HG03108 (cell line): ENCODE measurements around the gene PLEKHJ1.

Experiments
- ATAC-seq: cut with Tn5 transposase; IDR thresholded peaks from one replicate; pipeline ENCODE4 v1.9.1; 2021; ENCODE audit warnings: moderate library complexity; ENCODE audit not compliant: unreplicated experiment

Gene PLEKHJ1

GRCh38 chr19:2270157-2270422 lies 34.0 kb upstream of the PLEKHJ1 start:
- ATAC-seq, result no peak

- ATAC-seq, result peak; percentile 38
Measured at GRCh38 chr19:2269244-2270156, 33.4 kb upstream of the PLEKHJ1 start.

- ATAC-seq, result no peak
Measured at GRCh38 chr19:2268861-2269243, 32.7 kb upstream of the PLEKHJ1 start.

DNA sequence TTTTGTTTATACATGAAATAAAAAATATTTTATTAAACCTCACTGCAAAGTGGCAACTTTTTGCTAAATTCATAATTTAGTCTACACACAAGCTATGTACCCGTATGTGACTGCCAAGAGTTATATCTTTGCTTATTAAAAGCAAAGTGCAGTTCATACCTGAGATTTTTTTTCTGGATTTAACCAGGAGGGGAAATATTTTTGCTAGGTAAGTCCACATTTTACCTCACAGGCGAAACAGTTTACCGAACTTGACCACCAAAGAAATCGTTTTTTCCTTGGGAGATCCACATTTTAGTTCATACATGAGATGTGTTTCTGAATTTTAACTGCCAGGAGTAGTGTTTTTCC lies 32.3 kb upstream of the PLEKHJ1 start:
- ATAC-seq, result no peak

DNA sequence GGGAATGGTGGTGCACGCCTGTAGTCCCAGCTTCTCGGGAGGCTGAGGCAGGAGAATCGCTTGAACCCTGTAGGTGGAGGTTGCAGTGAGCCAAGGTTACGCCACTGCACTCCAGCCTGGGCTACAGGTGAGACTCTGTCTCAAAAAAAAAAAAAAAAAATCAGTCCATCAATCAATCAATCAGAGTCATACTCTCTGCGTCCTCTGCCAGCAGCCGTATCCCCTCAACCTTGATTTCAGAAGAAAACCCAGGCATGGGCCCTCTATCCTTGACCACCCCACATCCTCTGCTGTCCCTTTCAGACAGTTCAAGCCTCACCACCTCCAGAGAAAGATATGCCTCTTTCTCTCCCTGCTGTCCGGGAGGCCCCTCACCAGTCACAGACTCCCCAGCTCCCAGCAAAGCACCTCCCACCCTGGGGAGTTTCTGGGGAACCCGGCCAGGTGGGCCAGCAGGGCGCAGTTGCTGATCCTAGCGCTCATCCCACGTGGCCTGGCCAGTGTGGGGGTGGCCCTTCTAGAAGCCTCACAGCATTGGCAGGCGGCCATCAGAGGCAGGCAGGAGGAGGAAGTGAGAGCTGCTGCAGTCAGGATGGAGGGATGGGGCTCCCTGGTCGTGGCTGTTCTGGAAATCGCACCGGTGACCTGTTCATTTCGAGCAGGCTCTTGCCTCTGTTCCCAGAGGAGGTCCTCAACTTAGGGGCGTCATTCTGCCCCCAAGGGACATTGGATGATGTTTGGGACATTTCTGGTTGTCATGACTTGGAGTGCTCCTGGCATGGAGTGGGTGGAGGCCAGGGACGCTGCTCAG lies 30.3 kb upstream of the PLEKHJ1 start:
- peak; percentile 32 for ATAC-seq

GRCh38 chr19:2261438-2262172 lies 25.5 kb upstream of the PLEKHJ1 start:
- ATAC-seq, result no peak

DNA sequence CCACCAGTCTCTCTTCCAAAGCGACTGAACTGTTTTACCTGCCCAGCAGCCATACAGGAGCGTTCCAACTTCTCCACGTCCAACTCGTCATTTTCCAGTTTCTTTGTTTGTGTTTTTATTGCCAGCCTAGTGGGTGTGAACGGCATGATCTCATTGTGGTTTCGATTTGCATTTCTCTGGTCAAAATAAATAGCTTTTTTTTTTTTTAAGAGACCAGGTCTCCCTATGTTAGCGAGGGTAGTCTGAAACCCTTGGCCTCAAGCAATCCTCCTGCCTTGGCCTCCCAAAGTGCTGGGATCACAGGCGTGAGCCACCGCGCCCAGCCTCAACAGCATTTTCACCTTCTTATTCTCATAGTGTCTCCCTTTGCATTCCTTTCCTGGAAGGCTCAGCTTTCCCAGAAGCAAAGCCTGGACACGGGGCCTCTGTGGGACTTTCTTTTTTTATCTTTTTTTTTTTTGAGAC lies 24.2 kb upstream of the PLEKHJ1 start:
- ATAC-seq, result no peak

- ATAC-seq, result no peak
Measured at GRCh38 chr19:2259336-2259735, 23.2 kb upstream of the PLEKHJ1 start.

GRCh38 chr19:2255982-2256685 lies 20.0 kb upstream of the PLEKHJ1 start, which contains the start of gene JSRP1:
Gene JSRP1 (minus strand): TSS chr19:2256417. CDS start chr19:2255314, 1,103 bp downstream.
- no peak for ATAC-seq

DNA sequence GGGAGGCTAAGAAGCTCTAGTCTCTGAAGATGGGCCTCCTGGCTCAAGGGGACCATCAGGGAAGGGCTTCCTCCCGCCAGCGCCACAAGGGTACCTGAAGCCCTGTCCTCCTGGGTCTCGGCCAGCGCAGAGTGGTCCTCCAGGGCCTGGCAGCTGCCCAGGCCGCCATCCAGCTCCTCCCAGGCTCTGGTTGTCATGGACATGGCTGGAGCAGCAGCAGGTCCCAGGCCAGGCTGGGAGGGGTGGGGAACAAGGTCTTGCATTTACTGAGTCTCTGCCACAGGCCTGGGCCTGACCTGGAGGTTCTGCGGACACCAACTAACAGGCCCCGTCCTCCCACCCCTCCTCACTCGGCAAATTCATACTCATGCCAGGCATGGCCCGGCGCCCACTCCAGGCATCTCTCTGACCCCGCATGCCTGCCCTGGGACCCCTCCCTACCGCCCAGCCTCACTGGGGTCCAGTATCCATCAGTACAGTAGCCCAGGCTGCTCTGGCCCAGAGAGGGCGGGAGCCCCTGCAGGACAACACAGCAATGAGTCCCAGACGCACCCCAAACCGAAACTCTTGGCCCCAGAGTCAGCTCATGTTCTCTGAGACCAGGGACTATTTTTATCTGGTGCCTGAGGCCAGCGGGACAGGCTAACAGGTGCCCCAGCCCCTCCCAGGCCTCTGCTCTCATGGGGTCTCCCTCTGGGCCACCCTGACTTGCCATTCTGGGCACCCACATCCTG lies 19.1 kb upstream of the PLEKHJ1 start:
- no peak for ATAC-seq

DNA sequence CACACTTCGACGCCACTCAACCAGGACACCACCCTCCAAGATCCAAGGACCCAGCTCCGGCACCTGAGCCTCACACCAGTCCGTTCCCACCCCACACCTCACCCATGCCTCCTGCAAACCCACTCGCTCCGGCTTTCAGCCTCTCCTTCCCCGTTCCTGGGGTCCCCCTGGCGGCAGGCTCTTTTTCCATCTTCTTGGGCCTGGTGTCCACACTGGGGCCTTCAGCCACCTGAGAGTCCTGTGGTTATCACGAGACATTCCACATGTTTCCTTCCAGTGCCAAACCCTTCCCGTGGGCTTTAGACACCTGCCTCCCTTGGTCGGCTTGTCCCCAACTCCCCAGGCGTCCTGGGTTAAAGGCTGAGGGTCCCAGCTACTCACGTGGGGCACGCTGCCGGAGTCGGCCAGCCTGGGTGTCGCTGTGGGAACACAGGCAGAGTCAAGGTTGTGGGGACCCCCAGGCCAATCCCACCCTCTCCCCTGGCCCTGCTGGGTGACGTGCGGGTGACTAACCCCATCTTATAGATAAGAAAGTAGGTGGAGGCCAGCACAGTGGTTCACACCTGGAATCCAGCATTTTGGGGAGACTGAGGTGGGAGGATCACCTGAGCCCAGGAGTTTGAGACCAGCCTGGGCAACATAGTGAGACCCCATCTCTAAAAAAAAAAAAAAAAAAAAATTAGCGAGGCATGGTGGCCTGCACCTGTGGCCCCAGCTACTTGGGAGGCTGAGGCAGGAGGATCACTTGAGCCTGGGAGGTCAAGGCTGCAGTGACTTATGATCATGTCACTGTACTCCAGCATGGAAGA lies 18.1 kb upstream of the PLEKHJ1 start:
- no peak for ATAC-seq

GRCh38 chr19:2253106-2254063 lies 17.3 kb upstream of the PLEKHJ1 start:
- no peak for ATAC-seq

DNA sequence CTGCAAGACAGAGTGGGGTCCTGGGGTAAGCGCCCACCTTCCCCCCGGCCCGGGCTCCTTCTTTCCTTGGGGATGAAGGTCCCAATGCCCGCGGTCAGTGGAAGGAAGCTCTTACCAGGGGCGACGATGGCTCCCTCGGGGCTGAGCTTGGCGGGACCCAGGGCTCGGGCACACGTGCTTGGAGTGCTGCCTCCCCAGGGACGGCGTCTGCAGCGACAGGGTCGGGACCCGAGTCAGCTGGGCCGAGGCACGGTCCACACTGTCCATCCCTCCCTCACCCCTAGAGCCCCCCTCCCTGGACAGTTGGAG lies 16.6 kb upstream of the PLEKHJ1 start:
- no peak for ATAC-seq

DNA sequence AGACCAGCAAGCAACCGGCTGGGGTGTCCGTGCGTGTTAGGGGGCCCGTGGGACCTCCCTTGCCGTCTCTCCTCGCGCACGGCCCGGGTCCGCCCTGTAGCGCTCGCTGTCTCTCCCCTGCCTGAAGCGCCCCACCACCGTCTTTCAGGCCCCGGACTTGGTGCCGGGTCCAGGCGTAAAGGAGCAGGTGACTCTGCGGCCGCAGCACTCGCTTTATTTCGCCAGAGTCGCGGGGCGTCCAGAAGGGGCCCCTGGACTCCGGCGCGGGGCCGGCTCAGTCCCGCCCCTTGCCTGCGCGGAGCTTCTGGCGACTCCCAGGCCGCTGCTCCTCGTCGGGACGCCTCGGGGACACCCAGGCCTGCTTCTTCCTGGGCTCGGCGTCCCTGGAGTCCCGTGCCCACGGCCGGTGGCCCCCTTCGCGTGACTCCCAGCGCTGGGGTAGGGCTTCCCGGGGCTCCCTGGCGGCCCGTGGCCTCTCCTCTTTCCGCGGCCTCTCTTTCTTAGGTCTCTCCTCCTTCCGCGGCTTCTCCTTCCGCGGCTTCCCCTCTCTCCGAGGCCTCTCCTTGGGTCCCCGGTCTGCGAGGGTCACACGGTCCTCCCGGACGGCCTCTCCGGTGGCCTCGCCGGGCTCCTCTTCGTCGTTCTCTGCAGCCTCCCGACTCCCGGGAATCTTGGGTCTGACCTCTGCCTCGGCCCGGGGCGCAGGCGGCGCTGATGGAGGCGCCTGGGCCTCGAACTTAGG lies 16.1 kb upstream of the PLEKHJ1 start:
- ATAC-seq, result no peak

DNA sequence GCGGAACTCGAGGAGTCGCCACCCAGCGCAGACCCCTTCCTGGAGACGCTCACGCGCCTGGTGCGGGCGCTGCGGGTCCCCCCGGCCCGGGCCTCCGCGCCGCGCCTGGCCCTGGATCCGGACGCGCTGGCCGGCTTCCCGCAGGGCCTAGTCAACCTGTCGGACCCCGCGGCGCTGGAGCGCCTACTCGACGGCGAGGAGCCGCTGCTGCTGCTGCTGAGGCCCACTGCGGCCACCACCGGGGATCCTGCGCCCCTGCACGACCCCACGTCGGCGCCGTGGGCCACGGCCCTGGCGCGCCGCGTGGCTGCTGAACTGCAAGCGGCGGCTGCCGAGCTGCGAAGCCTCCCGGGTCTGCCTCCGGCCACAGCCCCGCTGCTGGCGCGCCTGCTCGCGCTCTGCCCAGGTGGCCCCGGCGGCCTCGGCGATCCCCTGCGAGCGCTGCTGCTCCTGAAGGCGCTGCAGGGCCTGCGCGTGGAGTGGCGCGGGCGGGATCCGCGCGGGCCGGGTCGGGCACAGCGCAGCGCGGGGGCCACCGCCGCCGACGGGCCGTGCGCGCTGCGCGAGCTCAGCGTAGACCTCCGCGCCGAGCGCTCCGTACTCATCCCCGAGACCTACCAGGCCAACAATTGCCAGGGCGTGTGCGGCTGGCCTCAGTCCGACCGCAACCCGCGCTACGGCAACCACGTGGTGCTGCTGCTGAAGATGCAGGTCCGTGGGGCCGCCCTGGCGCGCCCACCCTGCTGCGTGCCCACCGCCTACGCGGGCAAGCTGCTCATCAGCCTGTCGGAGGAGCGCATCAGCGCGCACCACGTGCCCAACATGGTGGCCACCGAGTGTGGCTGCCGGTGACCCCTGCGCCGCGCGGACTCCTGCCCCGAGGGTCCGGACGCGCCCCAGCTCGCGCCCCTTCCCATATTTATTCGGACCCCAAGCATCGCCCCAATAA lies 15.3 kb upstream of the PLEKHJ1 start:
- no peak for ATAC-seq

- ATAC-seq, result no peak
Measured at GRCh38 chr19:2250766-2251105, 14.6 kb upstream of the PLEKHJ1 start.
